OCI-LY3 (cell line): ENCODE measurements around the gene PARVA.

Experiments used
- H2AFZ ChIP-seq: fragments of 200-600, 300-600 bp; shearing (Covaris generic); 2 replicates; pipeline ENCODE4 v1.6.0; 2014; ENCODE audit warnings: antibody characterized with exemption, low read depth, low read length
- H3K27ac ChIP-seq: fragments of 200-600, 300-600 bp; sonication (generic); 2 replicates; pipeline ENCODE4 v1.5.1; 2014; ENCODE audit warnings: mild to moderate bottlenecking, low read length, moderate library complexity, mixed read lengths
- H3K27me3 ChIP-seq: fragments of 200-600, 300-600 bp; sonication (generic); 2 replicates; pipeline ENCODE4 v1.6.1; 2014; ENCODE audit warnings: low read depth, low read length, mixed read lengths
- H3K36me3 ChIP-seq: fragments of 200-600, 300-600 bp; sonication (generic); replicated peaks from 2 replicates; pipeline ENCODE3; 2014; ENCODE audit warnings: low read depth, low read length, mixed read lengths
- H3K4me1 ChIP-seq: fragments of 300-600, 200-600 bp; sonication (generic); 2 replicates; pipeline ENCODE4 v1.6.1; 2014; ENCODE audit warnings: low read length, mixed read lengths
- H3K4me2 ChIP-seq: fragments of 200-600, 300-600 bp; sonication (generic); 2 replicates; pipeline ENCODE4 v1.6.1; 2014; ENCODE audit warnings: low read length, mixed read lengths
- H3K4me3 ChIP-seq: fragments of 300-600, 200-600 bp; sonication (generic); 2 replicates; pipeline ENCODE4 v1.5.1; 2014; ENCODE audit warnings: antibody characterized with exemption, mild to moderate bottlenecking, low read length, moderate library complexity
- H3K79me2 ChIP-seq: fragments of 300-600, 200-600 bp; shearing (Covaris generic); 2 replicates; pipeline ENCODE4 v1.6.1; 2014; ENCODE audit warnings: mild to moderate bottlenecking, low read length, mixed read lengths
- H3K9ac ChIP-seq: fragments of 300-600, 200-600 bp; shearing (Covaris generic); 2 replicates; pipeline ENCODE4 v1.6.0; 2014; ENCODE audit warnings: mild to moderate bottlenecking, low read length, moderate library complexity
- H3K9me3 ChIP-seq: fragments of 200-600, 300-600 bp; shearing (Covaris generic); 2 replicates; pipeline ENCODE4 v1.6.1; 2014; ENCODE audit warnings: low read length, mixed read lengths; ENCODE audit not compliant: insufficient read depth
- H4K20me1 ChIP-seq: fragments of 200-600, 300-600 bp; sonication (generic); 2 replicates; pipeline ENCODE4 v1.6.1; 2016; ENCODE audit warnings: low read length, mixed read lengths; ENCODE audit not compliant: insufficient read depth
- CTCF ChIP-seq: fragments of 200-600, 300-600 bp; sonication (generic); IDR thresholded peaks from 2 replicates; pipeline ENCODE4 v1.5.1; 2014; ENCODE audit warnings: antibody characterized with exemption, low read length, low read depth
- EZH2phosphoT487 ChIP-seq: fragments of 200-600 bp; shearing (Covaris generic); IDR thresholded peaks from 2 replicates; pipeline ENCODE4 v1.6.1; 2018; ENCODE audit warnings: antibody characterized with exemption, mixed run types, low read depth

Gene PARVA

GRCh38 chr11:12453243-12453642 is 75.9 kb downstream of the PARVA start:
- H3K36me3 ChIP-seq: no peaks in the 10 kb centered on the region
- TF ChIP-seq CTCF (no peak), EZH2phosphoT487 (no peak)
- no peak overlapping the region for H3K9ac ChIP-seq
- H3K4me1 ChIP-seq: no peaks in the 10 kb centered on the region
- H3K4me2 ChIP-seq: no peak overlapping the region
- H3K79me2 ChIP-seq: no peaks in the 10 kb centered on the region
- no peaks in the 10 kb centered on the region for H4K20me1 ChIP-seq
- no peak overlapping the region for H2AFZ ChIP-seq
- no peak overlapping the region for H3K4me3 ChIP-seq
- peaks cover 9% of the 10 kb centered on the region; the same call in 1 of the 2 replicates for H3K27me3 ChIP-seq
- H3K27ac ChIP-seq: no peak overlapping the region
- no peaks in the 10 kb centered on the region for H3K9me3 ChIP-seq

GRCh38 chr11:12454782-12455181 is 77.4 kb downstream of the PARVA start:
- no peaks in the 10 kb centered on the region for H3K36me3 ChIP-seq
- H3K9ac ChIP-seq: no peak overlapping the region
- no peaks in the 10 kb centered on the region for H3K79me2 ChIP-seq
- no peak for TF ChIP-seq EZH2phosphoT487
- TF ChIP-seq CTCF: no peak
- H3K9me3 ChIP-seq: no peaks in the 10 kb centered on the region
- no peak overlapping the region for H3K4me2 ChIP-seq
- H3K4me1 ChIP-seq: no peaks in the 10 kb centered on the region
- peaks cover 9% of the 10 kb centered on the region; the same call in 1 of the 2 replicates for H3K27me3 ChIP-seq
- H3K27ac ChIP-seq: no peak overlapping the region
- H3K4me3 ChIP-seq: no peak overlapping the region
- no peaks in the 10 kb centered on the region for H4K20me1 ChIP-seq
- H2AFZ ChIP-seq: no peak overlapping the region

- H3K79me2 ChIP-seq: no peaks in the 10 kb centered on the region
- H3K4me2 ChIP-seq: no peak overlapping the region
- H3K4me1 ChIP-seq: no peaks in the 10 kb centered on the region
- H3K27ac ChIP-seq: no peak overlapping the region
- no peaks in the 10 kb centered on the region for H3K36me3 ChIP-seq
- TF ChIP-seq EZH2phosphoT487: no peak
- no peak for TF ChIP-seq CTCF
- no peak overlapping the region for H3K9ac ChIP-seq
- H3K9me3 ChIP-seq: no peaks in the 10 kb centered on the region
- H3K4me3 ChIP-seq: no peak overlapping the region
- H3K27me3 ChIP-seq: peaks cover 9% of the 10 kb centered on the region; the same call in 1 of the 2 replicates
- H2AFZ ChIP-seq: no peak overlapping the region
- no peaks in the 10 kb centered on the region for H4K20me1 ChIP-seq
These were observed 78.6 kb downstream of the PARVA start for GRCh38 chr11:12455938-12456337.

GRCh38 chr11:12456651-12457579 is 79.5 kb downstream of the PARVA start:
- no peaks in the 10 kb centered on the region for H4K20me1 ChIP-seq
- no peak overlapping the region for H3K27ac ChIP-seq
- H3K9me3 ChIP-seq: no peaks in the 10 kb centered on the region
- H3K4me1 ChIP-seq: no peaks in the 10 kb centered on the region
- H3K9ac ChIP-seq: no peak overlapping the region
- H3K79me2 ChIP-seq: no peaks in the 10 kb centered on the region
- no peaks in the 10 kb centered on the region for H3K36me3 ChIP-seq
- H2AFZ ChIP-seq: no peak overlapping the region
- no peak for TF ChIP-seq EZH2phosphoT487
- no peak for TF ChIP-seq CTCF
- no peak overlapping the region for H3K4me2 ChIP-seq
- H3K4me3 ChIP-seq: no peak overlapping the region
- H3K27me3 ChIP-seq: peaks cover 11% of the 10 kb centered on the region; the same call in 1 of the 2 replicates
